ENCODE results near the gene ASIC2.

The ASIC2 gene

GRCh38 chr17:33299115-33299514 is 6.0 kb upstream of the ASIC2 start:
- no peak for TF ChIP-seq GATA1 (IDR thresholded peaks at IDR 0.05; ENCODE audit: low read depth, low read length)
- TF ChIP-seq POLR2A (IDR thresholded peaks at IDR 0.05; ENCODE audit: low read length) = no peak

DNA sequence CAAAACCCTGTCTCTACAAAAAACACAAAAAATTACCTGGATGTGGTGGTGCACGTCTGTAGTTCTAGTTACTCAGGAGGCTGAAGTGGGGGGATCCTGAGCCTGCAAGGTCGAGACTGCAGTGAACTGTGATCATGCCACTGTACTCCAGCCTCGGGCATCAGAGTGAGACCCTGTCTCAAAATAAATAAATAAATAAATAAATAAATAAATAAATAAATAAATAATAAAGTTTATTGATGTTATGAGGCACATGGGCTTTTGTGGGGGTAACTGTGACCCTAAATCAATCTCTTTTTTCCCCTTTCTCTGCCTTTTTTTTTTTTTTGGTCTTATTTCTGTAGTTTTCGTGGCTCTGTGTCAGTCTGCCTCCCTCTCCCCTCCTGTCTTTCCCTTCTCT is 4.5 kb upstream of the ASIC2 start:
- DNase-seq = no peak
- no peak for TF ChIP-seq GATA1 (IDR thresholded peaks at IDR 0.05; ENCODE audit: low read depth, low read length)
- TF ChIP-seq POLR2A (IDR thresholded peaks at IDR 0.05; ENCODE audit: low read length) = no peak

More at GRCh38 chr17:33299115-33299514, 6.0 kb upstream of the ASIC2 start:
- no peak for DNase-seq

DNA sequence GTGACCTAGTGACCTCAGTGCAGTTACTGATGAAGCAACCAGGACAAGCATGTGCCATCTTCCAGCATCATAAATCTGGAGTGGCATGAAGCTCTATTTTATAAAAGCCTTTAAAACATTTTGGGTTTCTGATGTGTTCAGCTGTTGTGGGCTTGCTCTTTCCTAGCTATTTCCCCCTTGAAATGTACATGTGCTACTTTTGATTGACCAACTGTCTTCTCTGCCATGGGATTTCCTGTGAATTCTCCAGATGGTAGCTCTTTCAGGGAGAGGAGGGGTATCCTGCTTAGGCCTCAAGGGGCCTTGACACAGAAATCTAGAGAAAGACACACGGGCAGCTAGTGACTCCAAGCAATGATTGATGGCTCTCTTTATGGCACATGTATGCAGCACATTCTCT is 1.9 kb upstream of the ASIC2 start:
- TF ChIP-seq GATA1 (IDR thresholded peaks at IDR 0.05; ENCODE audit: low read depth, low read length) = no peak
- no peak for TF ChIP-seq POLR2A (IDR thresholded peaks at IDR 0.05; ENCODE audit: low read length)
- no peak for DNase-seq

- DNase-seq = no peak
- TF ChIP-seq GATA1 (IDR thresholded peaks at IDR 0.05; ENCODE audit: low read depth, low read length) = no peak
- TF ChIP-seq POLR2A (IDR thresholded peaks at IDR 0.05; ENCODE audit: low read length) = no peak
Observed at GRCh38 chr17:33292201-33292980, 704 bp downstream of the ASIC2 start.

- TF ChIP-seq GATA1 (IDR thresholded peaks at IDR 0.05; ENCODE audit: low read depth, low read length) (no peak), POLR2A (IDR thresholded peaks at IDR 0.05; ENCODE audit: low read length) (no peak)
- peak in 1 of 2 experiments; percentile 23 for DNase-seq
Observed at GRCh38 chr17:33291248-33292200, 1.6 kb downstream of the ASIC2 start.

DNA sequence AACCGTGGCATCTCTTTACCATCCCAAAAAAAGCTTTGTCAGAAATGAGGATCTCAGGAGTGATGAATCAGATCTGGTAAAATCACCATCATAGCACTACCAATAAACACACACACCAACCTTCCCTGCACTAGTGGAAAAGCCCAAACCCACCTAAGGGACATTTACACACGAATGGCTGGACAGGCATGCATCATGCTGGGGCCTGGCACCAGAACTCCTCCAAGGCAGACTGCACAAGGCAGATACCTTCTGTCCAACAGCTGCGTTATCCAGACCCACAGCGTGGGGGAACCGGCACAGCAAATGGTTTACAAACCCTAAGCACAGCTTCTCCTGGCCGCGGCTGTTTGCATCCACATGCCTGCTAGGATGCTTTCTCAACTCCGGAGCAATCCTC is 2.8 kb downstream of the ASIC2 start:
- DNase-seq = no peak
- TF ChIP-seq POLR2A (IDR thresholded peaks at IDR 0.05; ENCODE audit: low read length) (no peak), GATA1 (IDR thresholded peaks at IDR 0.05; ENCODE audit: low read depth, low read length) (no peak)

GRCh38 chr17:33288954-33289353 is 4.1 kb downstream of the ASIC2 start:
- DNase-seq = no peak
- TF ChIP-seq GATA1 (IDR thresholded peaks at IDR 0.05; ENCODE audit: low read depth, low read length) (no peak), POLR2A (IDR thresholded peaks at IDR 0.05; ENCODE audit: low read length) (no peak)

- TF ChIP-seq GATA1 (IDR thresholded peaks at IDR 0.05; ENCODE audit: low read depth, low read length) (no peak), POLR2A (IDR thresholded peaks at IDR 0.05; ENCODE audit: low read length) (no peak)
- DNase-seq = no peak
Observed at GRCh38 chr17:33287096-33287725, 5.9 kb downstream of the ASIC2 start.

GRCh38 chr17:33285413-33285812 is 7.7 kb downstream of the ASIC2 start:
- no peak for TF ChIP-seq POLR2A (IDR thresholded peaks at IDR 0.05; ENCODE audit: low read length)
- no peak for TF ChIP-seq GATA1 (IDR thresholded peaks at IDR 0.05; ENCODE audit: low read depth, low read length)
- no peak for DNase-seq

- TF ChIP-seq POLR2A (IDR thresholded peaks at IDR 0.05; ENCODE audit: low read length) (no peak), GATA1 (IDR thresholded peaks at IDR 0.05; ENCODE audit: low read depth, low read length) (no peak)
- DNase-seq = no peak
Observed at GRCh38 chr17:33284022-33284421, 9.1 kb downstream of the ASIC2 start.

GRCh38 chr17:33280162-33280943 is 12.7 kb downstream of the ASIC2 start:
- no peak for DNase-seq
- no peak for TF ChIP-seq POLR2A (IDR thresholded peaks at IDR 0.05; ENCODE audit: low read length)
- TF ChIP-seq GATA1 (IDR thresholded peaks at IDR 0.05; ENCODE audit: low read depth, low read length) = no peak

- no peak for TF ChIP-seq GATA1 (IDR thresholded peaks at IDR 0.05; ENCODE audit: low read depth, low read length)
- no peak for TF ChIP-seq POLR2A (IDR thresholded peaks at IDR 0.05; ENCODE audit: low read length)
- DNase-seq = no peak
Observed at GRCh38 chr17:33277436-33278100, 15.5 kb downstream of the ASIC2 start.

Measured in erythroblast (primary cell).